ENCODE results near the gene SESN1. TPM values are rescaled to one million over a fixed set of nuclear protein-coding genes. Genes with fewer than 3 reads are reported as not detected.

Gene SESN1
- total RNA-seq, 4 donors from 2014 or later = 50.7 to 80.9 (median 61.8) TPM

DNA sequence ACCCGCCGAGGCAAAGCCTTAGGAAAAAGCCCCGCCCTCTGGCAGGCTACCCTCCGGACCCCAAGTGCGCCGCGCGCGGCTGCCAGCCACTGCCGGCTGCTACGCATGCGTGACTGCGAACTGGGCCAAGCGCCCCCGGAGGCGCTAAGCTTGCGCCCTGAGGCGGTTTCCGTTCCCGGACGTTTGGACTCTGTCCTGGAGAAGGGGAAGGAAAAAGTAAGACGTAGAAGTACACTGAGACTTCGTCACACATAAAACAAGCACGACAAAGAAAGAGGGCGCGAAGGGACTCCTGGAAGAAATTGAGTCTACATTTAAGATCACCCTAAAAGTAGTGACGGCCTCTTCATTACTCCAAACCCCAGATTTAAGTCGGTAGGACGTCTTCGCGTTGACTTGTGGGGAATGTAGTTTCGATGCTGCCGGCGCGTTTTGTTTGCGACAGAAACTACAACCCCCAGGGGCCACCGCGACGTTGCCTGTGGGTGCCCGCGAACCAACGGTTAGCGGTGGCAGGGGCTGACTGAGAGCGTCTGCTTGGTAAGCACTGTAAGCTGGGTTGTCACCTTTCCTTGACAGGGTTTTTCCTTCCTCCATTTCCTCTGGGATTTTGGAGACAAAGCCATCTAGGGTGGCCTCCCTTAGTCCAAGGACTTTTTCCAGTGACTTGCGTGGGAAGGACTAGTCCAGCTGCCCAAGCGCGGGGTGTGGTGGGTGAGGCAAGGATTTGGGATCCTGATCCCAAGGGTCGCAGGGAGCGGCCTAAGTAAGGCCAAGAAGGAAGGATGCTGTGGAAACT lies 589 bp upstream of the SESN1 start, which contains the start of gene CEP57L1:
Gene CEP57L1, plus strand, starts transcription at position 472 of the 799 bp plus-strand sequence. CDS start 49,715 bp downstream, outside the sequence.
- WGBS = under 1% methylated on average over 36 of the region's 49 CpGs
- DNase-seq (ENCODE audit: extremely low spot score) = peak; percentile 98
- intact Hi-C loops (cut with DNase I) = loop anchor here (10.0 kb wide), 1 partner anchor 290 kb away; the partner anchor contains the start of gene CD164

DNA sequence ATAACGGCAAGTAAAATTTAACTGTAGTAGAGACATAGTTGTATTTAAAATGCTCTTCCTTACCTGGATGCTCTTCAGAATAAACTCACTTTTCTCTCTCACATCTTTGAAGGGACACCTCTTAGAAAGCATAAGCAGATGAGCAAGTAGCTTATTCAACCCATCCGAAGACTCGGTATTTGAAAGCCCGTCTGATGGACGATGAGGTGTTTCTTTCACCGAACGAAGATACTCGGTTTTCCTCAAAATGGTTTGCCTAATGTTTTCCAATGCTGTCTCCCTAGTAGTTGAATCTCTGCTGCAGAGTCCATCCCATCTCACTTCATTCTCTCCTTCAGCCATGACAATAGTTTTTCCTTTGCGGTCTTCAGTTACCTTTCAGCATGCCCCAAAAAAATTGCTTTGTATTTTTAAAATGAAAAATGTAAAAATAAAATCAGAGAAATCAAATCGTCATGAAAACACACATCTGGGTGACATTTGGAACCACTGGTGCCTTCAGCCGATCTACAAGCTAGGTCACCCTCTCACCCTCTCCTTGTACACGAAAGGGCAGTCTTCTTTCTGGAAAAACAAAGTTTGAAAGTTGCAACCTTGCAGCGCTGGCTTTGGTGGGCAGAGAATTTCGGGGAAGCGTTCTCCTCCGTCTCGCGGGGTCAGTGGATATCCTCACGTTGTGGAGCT lies 772 bp downstream of the SESN1 start:
- H3K27ac ChIP-seq (replicated peaks in 1 of 4) = peak overlapping the region; percentile 98 to 99 (median 98)
- no peak for DNase-seq (ENCODE audit: extremely low spot score)
- no peak for TF ChIP-seq POLR2AphosphoS5 (IDR thresholded peaks at IDR 0.05)
- no peak for TF ChIP-seq EP300 (IDR thresholded peaks at IDR 0.05)
- no peak for TF ChIP-seq POLR2A (IDR thresholded peaks at IDR 0.05; ENCODE audit: low read depth)
- TF ChIP-seq, protein P1, sequence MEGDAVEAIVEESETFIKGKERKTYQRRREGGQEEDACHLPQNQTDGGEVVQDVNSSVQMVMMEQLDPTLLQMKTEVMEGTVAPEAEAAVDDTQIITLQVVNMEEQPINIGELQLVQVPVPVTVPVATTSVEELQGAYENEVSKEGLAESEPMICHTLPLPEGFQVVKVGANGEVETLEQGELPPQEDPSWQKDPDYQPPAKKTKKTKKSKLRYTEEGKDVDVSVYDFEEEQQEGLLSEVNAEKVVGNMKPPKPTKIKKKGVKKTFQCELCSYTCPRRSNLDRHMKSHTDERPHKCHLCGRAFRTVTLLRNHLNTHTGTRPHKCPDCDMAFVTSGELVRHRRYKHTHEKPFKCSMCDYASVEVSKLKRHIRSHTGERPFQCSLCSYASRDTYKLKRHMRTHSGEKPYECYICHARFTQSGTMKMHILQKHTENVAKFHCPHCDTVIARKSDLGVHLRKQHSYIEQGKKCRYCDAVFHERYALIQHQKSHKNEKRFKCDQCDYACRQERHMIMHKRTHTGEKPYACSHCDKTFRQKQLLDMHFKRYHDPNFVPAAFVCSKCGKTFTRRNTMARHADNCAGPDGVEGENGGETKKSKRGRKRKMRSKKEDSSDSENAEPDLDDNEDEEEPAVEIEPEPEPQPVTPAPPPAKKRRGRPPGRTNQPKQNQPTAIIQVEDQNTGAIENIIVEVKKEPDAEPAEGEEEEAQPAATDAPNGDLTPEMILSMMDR (IDR thresholded peaks at IDR 0.05) = no peak
- WGBS = 1% methylated on average over 19 of the region's 19 CpGs
- peaks cover 29 to 51% (median 46%) of the 10 kb centered on the region in 4 donors for H3K4me1 ChIP-seq
- H3K27me3 ChIP-seq = no peaks in the 10 kb centered on the region
- intact Hi-C loops (cut with DNase I) = loop anchor here (10.0 kb wide), 1 partner anchor 291 kb away; the partner anchor contains the start of gene CD164
- peak overlapping the region; percentile 75 to 86 (median 80) for H3K4me3 ChIP-seq
- H3K36me3 ChIP-seq = no peaks in the 10 kb centered on the region
- no peaks in the 10 kb centered on the region for H3K9me3 ChIP-seq

More for the DNA sequence above, 589 bp upstream of the SESN1 start, which contains the start of gene CEP57L1:
- Histone ChIP-seq H3K27me3 (no peaks in the 10 kb centered on the region), H3K4me1 (peaks cover 21 to 37% (median 33%) of the 10 kb centered on the region in 4 donors), H3K4me3 (peak within 1 kb of the TSS; percentile 75 to 86 (median 80)), H3K27ac (replicated peaks in 1 of 4) (peak within 1 kb of the TSS; percentile 98 to 99 (median 98)), H3K36me3 (no peaks in the 10 kb centered on the region), H3K9me3 (no peaks in the 10 kb centered on the region)
- no peak for TF ChIP-seq EP300 (IDR thresholded peaks at IDR 0.05)
- TF ChIP-seq POLR2A (IDR thresholded peaks at IDR 0.05; ENCODE audit: low read depth) = peak; percentile 46
- TF ChIP-seq, protein P1 (IDR thresholded peaks at IDR 0.05) = peak in 1 of 3 experiments; percentile 24
- TF ChIP-seq POLR2AphosphoS5 (IDR thresholded peaks at IDR 0.05) = peak; percentile 69 to 82

DNA sequence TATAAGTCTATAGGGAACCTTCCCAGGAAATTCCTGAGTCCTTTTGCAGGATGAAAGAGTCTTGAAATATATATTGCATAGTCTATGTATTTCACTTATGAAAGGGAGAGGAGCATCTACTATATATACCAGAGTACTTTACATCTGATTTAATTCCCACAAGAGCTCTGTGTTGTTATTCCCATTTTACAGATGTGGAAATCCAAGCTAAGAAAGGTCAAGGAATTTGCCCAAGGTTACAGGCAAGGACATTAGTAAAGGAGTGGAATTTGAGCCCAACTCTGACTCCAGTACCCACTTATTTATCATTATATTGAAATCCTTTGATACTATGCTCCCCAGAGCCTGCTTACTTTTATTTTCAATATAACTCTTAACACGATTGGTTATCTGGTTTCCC lies 2.6 kb downstream of the SESN1 start:
- TF ChIP-seq POLR2AphosphoS5 (IDR thresholded peaks at IDR 0.05) (no peak), EP300 (IDR thresholded peaks at IDR 0.05) (no peak), POLR2A (IDR thresholded peaks at IDR 0.05; ENCODE audit: low read depth) (no peak)
- TF ChIP-seq, protein P1 (IDR thresholded peaks at IDR 0.05) = no peak
- intact Hi-C loops (cut with DNase I) = loop anchor here (10.0 kb wide), 1 partner anchor 293 kb away; the partner anchor contains the start of gene CD164
- Histone ChIP-seq H3K27me3 (no peaks in the 10 kb centered on the region), H3K36me3 (no peaks in the 10 kb centered on the region), H3K9me3 (no peaks in the 10 kb centered on the region), H3K4me3 (peak overlapping the region; percentile 75 to 86 (median 80)), H3K27ac (replicated peaks in 1 of 4) (peak overlapping the region in 2 of 4 donors; percentile 6 to 99), H3K4me1 (peaks cover 42 to 66% (median 64%) of the 10 kb centered on the region in 4 donors)
- no peak for DNase-seq (ENCODE audit: extremely low spot score)
- WGBS = 30% methylated on average over 1 of the region's 1 CpG

DNA sequence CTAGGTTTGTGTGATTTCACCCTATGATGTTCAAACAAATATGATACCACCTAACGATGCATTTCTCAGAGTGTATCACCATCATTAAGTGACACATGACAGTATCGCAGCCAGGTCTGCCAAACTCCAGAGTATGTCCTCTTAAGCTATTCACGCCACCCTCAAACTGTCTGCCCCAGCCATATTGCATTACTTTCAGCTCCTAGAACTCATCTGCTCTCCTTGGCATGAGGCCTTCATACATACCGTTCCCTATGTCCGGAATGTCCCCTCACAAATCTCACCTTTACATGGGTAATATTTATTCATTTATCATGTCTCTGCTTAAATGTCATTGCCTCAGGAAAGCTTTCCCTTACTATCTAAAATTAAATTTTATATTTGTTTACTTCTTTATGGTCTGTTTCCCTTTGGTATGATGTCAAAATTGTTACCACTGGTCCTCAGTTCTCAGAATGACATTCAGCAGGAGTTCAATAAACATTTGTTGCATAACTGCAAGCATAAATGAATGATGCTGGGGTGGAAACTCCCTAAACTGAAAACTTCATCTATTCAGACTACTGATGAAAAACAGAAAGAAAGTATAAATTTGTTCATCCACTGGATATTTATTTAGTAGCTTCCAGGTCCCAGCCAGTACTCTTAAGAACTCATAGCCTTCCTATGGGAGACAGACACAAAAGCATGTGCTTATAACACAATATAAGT lies 3.2 kb downstream of the SESN1 start:
- TF ChIP-seq POLR2AphosphoS5 (IDR thresholded peaks at IDR 0.05) (peak in 1 of 2 donors; percentile 37), POLR2A (IDR thresholded peaks at IDR 0.05; ENCODE audit: low read depth) (no peak), EP300 (IDR thresholded peaks at IDR 0.05) (no peak)
- TF ChIP-seq, protein P1 (IDR thresholded peaks at IDR 0.05) = no peak
- Histone ChIP-seq H3K36me3 (no peaks in the 10 kb centered on the region), H3K4me1 (peaks cover 38 to 65% (median 65%) of the 10 kb centered on the region in 4 donors), H3K27ac (replicated peaks in 1 of 4) (peak overlapping the region in 2 of 4 donors; percentile 6 to 99), H3K4me3 (peak overlapping the region; percentile 75 to 86 (median 80)), H3K9me3 (no peaks in the 10 kb centered on the region), H3K27me3 (no peaks in the 10 kb centered on the region)
- DNase-seq (ENCODE audit: extremely low spot score) = no peak
- intact Hi-C loops (cut with DNase I) = loop anchor here (10.0 kb wide), 1 partner anchor 293 kb away; the partner anchor contains the start of gene CD164
- 74% methylated on average over 5 of the region's 5 CpGs for WGBS

Measured in esophagus muscularis mucosa (tissue), 4 donors.